HG03520 (cell line): ENCODE measurements around the gene NGDN.

ENCODE experiments used
- ATAC-seq: cut with Tn5 transposase; IDR thresholded peaks from one replicate; pipeline ENCODE4 v1.9.1; 2021; ENCODE audit warnings: mild to moderate bottlenecking, moderate library complexity; ENCODE audit not compliant: unreplicated experiment

Gene NGDN

GRCh38 chr14:23520899-23521533, 51.5 kb downstream of the NGDN start:
- no peak for ATAC-seq

- ATAC-seq: no peak
These were observed 52.5 kb downstream of the NGDN start for GRCh38 chr14:23521785-23522640.

GRCh38 chr14:23522643-23523198, 53.2 kb downstream of the NGDN start:
- ATAC-seq: no peak

GRCh38 chr14:23523229-23524016, 53.9 kb downstream of the NGDN start:
- no peak for ATAC-seq

- ATAC-seq: no peak
These were observed 55.5 kb downstream of the NGDN start for GRCh38 chr14:23524954-23525353.

GRCh38 chr14:23525611-23526010, 56.1 kb downstream of the NGDN start:
- ATAC-seq: no peak
